A673 (cell line): Measurements from ENCODE around the gene ADSS2. TPM values are rescaled to one million over a fixed set of nuclear protein-coding genes. Genes with fewer than 3 reads are reported as not detected.
"Not testable (repeated sequence)": the region's sequence is repeated elsewhere in the genome, so short reads cannot be mapped to it uniquely, and the experiment has no call there.

Experiments
- BruUV-seq: library from RNA; stranded (reverse); fragments of 400-500 nt; replicated peaks from 2 replicates; lab custom pipeline; 2021; lab: Mats Ljungman, UMichigan
- CTCF ChIA-PET: fragments of 300-600 bp; sonication (Branson Sonifier 250); formaldehyde crosslinking; loops from one replicate; lab custom pipeline; 2022; ENCODE audit warnings: antibody characterized with exemption; lab: Charles Lee
- POLR2A ChIA-PET: fragments of 300-600 bp; sonication (Branson Sonifier 250); formaldehyde crosslinking; loops from one replicate; lab custom pipeline; 2022; ENCODE audit warnings: antibody characterized with exemption; ENCODE audit not compliant: low non-redundant PET; lab: Charles Lee
- DNase-seq: peaks from one replicate; pipeline ENCODE4 v3.0.0-alpha.2; 2015; ENCODE audit warnings: low spot score
- H3K27ac ChIP-seq: fragments of 200-600 bp; sonication (generic); 2 replicates; pipeline ENCODE4 v1.5.1; 2016; ENCODE audit warnings: mixed run types, low read depth, mild to moderate bottlenecking, mixed read lengths, antibody characterized with exemption, low read length; ENCODE audit not compliant: poor library complexity, severe bottlenecking
- H3K27me3 ChIP-seq: fragments of 200-600 bp; sonication (generic); replicated peaks from 2 replicates; pipeline ENCODE4 v1.6.1; 2017; ENCODE audit warnings: mixed run types, low read depth, mild to moderate bottlenecking, mixed read lengths, antibody characterized with exemption, low read length; ENCODE audit not compliant: insufficient read depth, poor library complexity
- H3K36me3 ChIP-seq: fragments of 200-600 bp; sonication (generic); 2 replicates; pipeline ENCODE4 v1.6.1; 2016; ENCODE audit warnings: mixed run types, mild to moderate bottlenecking, mixed read lengths, antibody characterized with exemption, low read length; ENCODE audit not compliant: insufficient read depth, poor library complexity, severe bottlenecking
- H3K4me1 ChIP-seq: fragments of 200-600 bp; sonication (generic); 2 replicates; pipeline ENCODE4 v1.6.1; 2017; ENCODE audit warnings: mixed run types, mild to moderate bottlenecking, mixed read lengths, antibody characterized with exemption, low read length; ENCODE audit not compliant: insufficient read depth, poor library complexity, severe bottlenecking
- H3K4me3 ChIP-seq: fragments of 200-600 bp; sonication (generic); 2 replicates; pipeline ENCODE4 v1.5.1; 2016; ENCODE audit warnings: low read depth, mixed run types, mild to moderate bottlenecking, mixed read lengths, low read length; ENCODE audit not compliant: poor library complexity, severe bottlenecking
- H3K9me3 ChIP-seq: fragments of 200-600 bp; sonication (generic); 2 replicates; pipeline ENCODE4 v1.6.1; 2016; ENCODE audit warnings: mixed run types, low read depth, mild to moderate bottlenecking, mixed read lengths, antibody characterized with exemption, low read length; ENCODE audit not compliant: poor library complexity, severe bottlenecking
- EZH2 ChIP-seq: fragments of 200-600 bp; sonication (generic); IDR thresholded peaks from 2 replicates; pipeline ENCODE4 v1.6.1; 2017; ENCODE audit warnings: borderline replicate concordance, low read depth, mild to moderate bottlenecking, mixed read lengths, antibody characterized with exemption, low read length; ENCODE audit not compliant: poor library complexity, severe bottlenecking
- intact Hi-C: fragments of 100-400 bp; cut with micrococcal nuclease; formaldehyde crosslinking; loops from one replicate; pipeline ENCODE4 v1.10.0; 2022; ENCODE audit not compliant: unreplicated experiment
- total RNA-seq: library from RNA; stranded (reverse); gene quantifications from 2 replicates; pipeline ENCODE4 v1.2.3, GENCODE V29; 2021
- TF ChIP-seq, protein P1 (sequence below): fragments of 300-800, 200-600 bp; sonication (generic); conservative IDR thresholded peaks from 2 replicates; pipeline ENCODE4 v1.5.1; 2017; ENCODE audit warnings: low read depth, mild to moderate bottlenecking, antibody characterized with exemption, low read length, moderate library complexity, mixed read lengths

The ADSS2 gene
- total RNA-seq, 1 experiment from 2014 or later: 46.7 TPM

DNA sequence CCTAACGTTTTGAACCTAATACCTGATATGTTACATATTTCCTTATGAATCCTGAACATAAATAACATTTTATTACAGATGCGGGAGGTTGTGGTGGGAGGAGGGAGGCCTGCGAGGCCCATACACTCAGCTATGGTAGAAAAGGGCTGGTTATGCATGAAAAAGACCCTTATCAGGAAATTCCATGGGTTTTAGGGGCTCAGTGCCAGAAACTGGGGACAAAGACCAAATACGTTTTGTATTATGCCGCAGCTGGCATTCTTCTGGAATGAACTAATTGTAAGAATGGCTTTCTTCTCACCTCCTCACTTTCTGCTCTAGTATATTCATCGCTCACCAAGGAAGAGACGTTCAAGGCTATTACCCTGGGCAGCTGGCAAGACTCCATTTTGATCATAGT is 76.7 kb downstream of the ADSS2 start:
- intact Hi-C loops: no loop called here
- Histone ChIP-seq H3K9me3 (no peaks in the 10 kb centered on the region), H3K4me3 (no peak overlapping the region), H3K27me3 (no peaks in the 10 kb centered on the region), H3K27ac (no peak overlapping the region), H3K4me1 (no peaks in the 10 kb centered on the region), H3K36me3 (no peaks in the 10 kb centered on the region)
- no TSS peak for BruUV-seq
- ChIA-PET POLR2A (no interaction called here), CTCF (no interaction called here)
- no peak for TF ChIP-seq EZH2
- TF ChIP-seq, protein P1, sequence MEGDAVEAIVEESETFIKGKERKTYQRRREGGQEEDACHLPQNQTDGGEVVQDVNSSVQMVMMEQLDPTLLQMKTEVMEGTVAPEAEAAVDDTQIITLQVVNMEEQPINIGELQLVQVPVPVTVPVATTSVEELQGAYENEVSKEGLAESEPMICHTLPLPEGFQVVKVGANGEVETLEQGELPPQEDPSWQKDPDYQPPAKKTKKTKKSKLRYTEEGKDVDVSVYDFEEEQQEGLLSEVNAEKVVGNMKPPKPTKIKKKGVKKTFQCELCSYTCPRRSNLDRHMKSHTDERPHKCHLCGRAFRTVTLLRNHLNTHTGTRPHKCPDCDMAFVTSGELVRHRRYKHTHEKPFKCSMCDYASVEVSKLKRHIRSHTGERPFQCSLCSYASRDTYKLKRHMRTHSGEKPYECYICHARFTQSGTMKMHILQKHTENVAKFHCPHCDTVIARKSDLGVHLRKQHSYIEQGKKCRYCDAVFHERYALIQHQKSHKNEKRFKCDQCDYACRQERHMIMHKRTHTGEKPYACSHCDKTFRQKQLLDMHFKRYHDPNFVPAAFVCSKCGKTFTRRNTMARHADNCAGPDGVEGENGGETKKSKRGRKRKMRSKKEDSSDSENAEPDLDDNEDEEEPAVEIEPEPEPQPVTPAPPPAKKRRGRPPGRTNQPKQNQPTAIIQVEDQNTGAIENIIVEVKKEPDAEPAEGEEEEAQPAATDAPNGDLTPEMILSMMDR: no peak
- DNase-seq: no peak

DNA sequence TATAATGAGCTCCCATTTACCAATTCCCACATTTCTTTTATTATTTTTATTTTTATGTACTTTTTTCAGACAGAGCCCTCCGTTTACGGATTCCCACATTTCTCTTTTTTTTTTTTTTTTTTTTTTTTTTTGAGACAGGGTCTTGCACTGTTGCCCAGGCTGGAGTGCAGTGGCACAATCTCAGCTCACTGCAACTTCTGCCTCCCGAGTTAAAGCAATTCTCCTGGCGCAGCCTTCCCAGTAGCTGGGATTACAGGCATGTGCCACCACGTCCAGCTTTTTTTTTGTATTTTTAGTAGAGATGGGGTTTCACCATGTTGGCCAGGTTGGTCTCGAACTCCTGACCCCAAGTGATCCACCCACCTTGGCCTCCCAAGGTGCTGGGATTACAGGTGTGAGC is 77.2 kb downstream of the ADSS2 start:
- H3K27ac ChIP-seq, H3K4me3 ChIP-seq, POLR2A ChIA-PET, H3K27me3 ChIP-seq, H3K4me1 ChIP-seq, H3K36me3 ChIP-seq, H3K9me3 ChIP-seq, intact Hi-C loops, DNase-seq, CTCF ChIA-PET, BruUV-seq: not testable (repeated sequence)

DNA sequence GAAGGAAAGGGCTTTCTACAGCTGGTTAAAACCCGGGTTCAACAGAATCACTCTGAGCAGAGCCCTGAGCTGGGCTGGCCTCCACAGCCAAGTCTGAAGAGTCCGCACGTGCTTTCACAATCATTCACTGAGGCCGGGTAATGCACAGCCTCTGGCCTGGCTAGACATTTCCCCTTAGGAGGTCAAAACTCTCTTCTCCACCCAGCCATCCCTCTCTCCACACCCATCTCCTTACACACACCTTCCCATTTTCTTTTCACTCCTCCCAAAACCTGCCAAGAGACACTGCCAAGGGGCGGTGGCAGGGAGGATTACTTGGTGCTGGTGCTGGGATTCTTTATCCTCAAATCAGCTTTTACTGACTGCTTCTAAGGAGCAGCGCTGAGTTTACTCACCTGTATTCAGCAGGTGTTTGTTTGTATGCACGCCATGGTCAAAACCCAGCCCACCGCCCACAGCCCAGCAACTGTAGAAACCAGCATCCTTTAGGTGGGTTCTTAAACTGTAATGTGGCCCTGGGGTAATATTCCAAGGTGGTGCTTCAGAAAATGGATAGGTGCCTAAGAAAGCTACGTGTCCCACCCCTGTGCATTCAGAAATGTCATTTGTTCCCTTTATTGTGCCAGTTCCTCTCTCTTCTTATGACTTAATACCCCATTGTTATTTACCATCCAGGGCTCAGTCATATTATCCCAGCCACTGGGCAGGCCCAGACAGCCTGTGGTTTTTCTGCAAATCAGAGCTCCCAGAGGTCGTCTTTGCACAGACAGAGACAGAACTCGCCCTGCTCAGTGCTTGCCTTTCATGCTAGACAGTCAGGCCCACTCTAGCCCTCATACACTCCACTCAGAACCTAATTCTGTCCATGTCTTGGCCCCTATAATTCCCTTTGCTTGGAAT is 80.2 kb downstream of the ADSS2 start:
- Histone ChIP-seq H3K9me3 (no peaks in the 10 kb centered on the region), H3K4me3 (no peak overlapping the region), H3K27ac (no peak overlapping the region), H3K36me3 (no peaks in the 10 kb centered on the region), H3K27me3 (no peaks in the 10 kb centered on the region), H3K4me1 (no peaks in the 10 kb centered on the region)
- CTCF ChIA-PET: no interaction called here
- BruUV-seq: no TSS peak
- intact Hi-C loops: no loop called here
- TF ChIP-seq, protein P1: no peak
- TF ChIP-seq EZH2: no peak
- POLR2A ChIA-PET: no interaction called here
- no peak for DNase-seq
